GM12878 (cell line): ENCODE results near the gene ADPRHL1. TPM values are rescaled to one million over a fixed set of nuclear protein-coding genes. Genes with fewer than 3 reads are reported as not detected.
"Not testable (repeated sequence)": the region's sequence is repeated elsewhere in the genome, so short reads cannot be mapped to it uniquely, and the experiment has no call there.

Source experiments
- ATAC-seq: fragments of 200-7000 bp; cut with Tn5 transposase; 3 replicates; pipeline ENCODE4 v1.9.1; 2020; ENCODE audit warnings: mild to moderate bottlenecking, moderate library complexity
- BruUV-seq: library from RNA; stranded (reverse); fragments of 400-500 nt; replicated peaks from 2 replicates; lab custom pipeline; 2021; lab: Mats Ljungman, UMichigan
- CTCF ChIA-PET: fragments of 300-600 bp; sonication (Branson Sonifier 250); formaldehyde crosslinking; extraction: SDS; loops from one replicate; lab custom pipeline; 2021; ENCODE audit warnings: inconsistent platforms; lab: Yijun Ruan, JAX
- POLR2A ChIA-PET: fragments of 350-600 bp; formaldehyde crosslinking; extraction: SDS; loops from one replicate; lab custom pipeline; 2021; ENCODE audit warnings: inconsistent platforms; lab: Charles Lee
- RAD21 ChIA-PET: fragments of 300-600 bp; sonication (Branson Sonifier 250); formaldehyde crosslinking; loops from one replicate; lab custom pipeline; 2023; ENCODE audit warnings: antibody characterized with exemption; ENCODE audit not compliant: unreplicated experiment; lab: Charles Lee
- SMC1A ChIA-PET: fragments of 300-600 bp; sonication (Branson Sonifier 250); formaldehyde crosslinking; loops from one replicate; lab custom pipeline; 2023; ENCODE audit not compliant: unreplicated experiment, uncharacterized antibody; lab: Charles Lee
- DNase-seq: peaks from one replicate; pipeline ENCODE4 v3.0.0-alpha.2; 2011; ENCODE audit warnings: low read depth, low spot score
- FAIRE-seq: peaks from 3 replicates; lab custom pipeline; 2011; peaks lifted over from hg19 to GRCh38; lab: Jason Lieb, UNC
- H2AFZ ChIP-seq: 2 replicates; pipeline ENCODE4 v1.6.0; 2011; ENCODE audit warnings: low read depth, low read length, control low read depth; ENCODE audit not compliant: control insufficient read depth
- H3K27ac ChIP-seq: 2 replicates; pipeline ENCODE4 v1.5.1; 2011; ENCODE audit warnings: control low read depth; ENCODE audit not compliant: control insufficient read depth, insufficient read depth
- H3K27me3 ChIP-seq, 2 experiments: replicated peaks in 1 of 2; 2 replicates each; pipeline versions ENCODE4 v1.6.0 to v1.6.1; 2011; ENCODE audit warnings: low read length in 1 of 2; ENCODE audit not compliant: control insufficient read depth in 2 of 2, insufficient read depth in 2 of 2
- H3K36me3 ChIP-seq, 2 experiments: 2 replicates each; pipeline ENCODE4 v1.5.1; 2011; ENCODE audit warnings: low read length in 1 of 2; ENCODE audit not compliant: control insufficient read depth in 2 of 2, insufficient read depth in 2 of 2
- H3K4me1 ChIP-seq: 2 replicates; pipeline ENCODE4 v1.6.1; 2011; ENCODE audit warnings: mild to moderate bottlenecking, low read length, moderate library complexity, mixed read lengths; ENCODE audit not compliant: control insufficient read depth, insufficient read depth
- H3K4me2 ChIP-seq: 2 replicates; pipeline ENCODE4 v1.6.0; 2011; ENCODE audit warnings: control low read depth; ENCODE audit not compliant: control insufficient read depth, insufficient read depth
- H3K4me3 ChIP-seq: fragments of 200-600 bp; sonication (generic); 2 replicates; pipeline ENCODE4 v1.5.1; 2016
- H3K79me2 ChIP-seq: 2 replicates; pipeline ENCODE4 v1.6.0; 2011; ENCODE audit warnings: low read length; ENCODE audit not compliant: control insufficient read depth, insufficient read depth
- H3K9ac ChIP-seq: 2 replicates; pipeline ENCODE4 v1.8.0; 2011; ENCODE audit warnings: low read length, control low read depth, mixed read lengths; ENCODE audit not compliant: control insufficient read depth, insufficient read depth
- H3K9me3 ChIP-seq: replicated peaks from 3 replicates; pipeline ENCODE4 v1.5.1; 2011; ENCODE audit warnings: mild to moderate bottlenecking, low read length; ENCODE audit not compliant: control insufficient read depth, insufficient read depth
- H4K20me1 ChIP-seq: 2 replicates; pipeline ENCODE4 v1.6.0; 2011; ENCODE audit not compliant: control insufficient read depth, insufficient read depth
- CEBPB ChIP-seq, 2 experiments: fragments of 150-350 bp in 1 of 2; IDR thresholded peaks; 2 replicates each; pipeline ENCODE4 v1.6.1; 2012 to 2014; ENCODE audit warnings: low read depth in 2 of 2, low read length in 2 of 2, borderline replicate concordance in 1 of 2, inconsistent platforms in 1 of 2
- KDM1A ChIP-seq: fragments of 200-600 bp; sonication (generic); IDR thresholded peaks from 2 replicates; pipeline ENCODE4 v1.6.1; 2016; ENCODE audit warnings: borderline replicate concordance
- NFIC ChIP-seq: IDR thresholded peaks from 2 replicates; pipeline ENCODE4 v1.6.1; 2012; ENCODE audit warnings: low read depth, mild to moderate bottlenecking, inconsistent platforms, low read length, moderate library complexity
- PML ChIP-seq: IDR thresholded peaks from 2 replicates; pipeline ENCODE4 v1.6.1; 2012; ENCODE audit warnings: low read length, inconsistent platforms
- RUNX3 ChIP-seq: IDR thresholded peaks from 2 replicates; pipeline ENCODE4 v1.6.1; 2012; ENCODE audit warnings: low read length, inconsistent platforms
- SPI1 ChIP-seq: IDR thresholded peaks from 2 replicates; pipeline ENCODE4 v1.6.1; 2011; ENCODE audit warnings: low read depth, mild to moderate bottlenecking, low read length, moderate library complexity, borderline replicate concordance; ENCODE audit not compliant: insufficient read depth
- YBX1 ChIP-seq: fragments of 450-650 bp; IDR thresholded peaks from 2 replicates; pipeline ENCODE4 v1.6.1; 2016; ENCODE audit warnings: antibody characterized with exemption
- ZNF24 ChIP-seq: fragments of 450-650 bp; IDR thresholded peaks from 2 replicates; pipeline ENCODE4 v1.6.1; 2017; ENCODE audit warnings: antibody characterized with exemption, mild to moderate bottlenecking
- WGBS: methylation state at CpG from one replicate; pipeline ENCODE4 v1.1.6; 2016; ENCODE audit warnings: low lambda C conversion rate; ENCODE audit not compliant: insufficient replicate concordance, insufficient coverage; ENCODE audit errors: missing lambda C conversion rate; 5-methylcytosine and 5-hydroxymethylcytosine counted together
- in situ Hi-C: fragments of 300-500 bp; cut with MboI; formaldehyde crosslinking; loops from 9 replicates; pipeline ENCODE4 v1.14.3; 2018; ENCODE audit warnings: mixed read lengths
- intact Hi-C: fragments of 100-400 bp; cut with micrococcal nuclease; formaldehyde crosslinking; loops from one replicate; pipeline ENCODE4 v1.14.2; 2022; ENCODE audit not compliant: unreplicated experiment
- polyA plus RNA-seq, 11 experiments: library from polyadenylated mRNA; depleted of rRNA in 4 of 11; unstranded in 6 of 11; stranded (reverse) in 5 of 11; fragments of >200 nt; fragmentation: Nextera tagmentation in 4 of 11; fragmentation: Illumina TruSeq in 1 of 11; extraction: Ambion mirVana in 4 of 11; extraction: Trizol in 1 of 11; gene quantifications; 1 replicate in 1 of 11; 2 replicates in 10 of 11; pipeline versions ENCODE4 v1.2.1 to v1.2.3, GENCODE V29; 2011 to 2016; ENCODE audit warnings: inconsistent platforms in 2 of 11, missing spikeins in 2 of 11, low read depth in 1 of 11
- total RNA-seq, 4 experiments: library from RNA; depleted of rRNA in 3 of 4; stranded (reverse); fragments of >200 nt in 3 of 4; fragmentation: Illumina TruSeq in 1 of 4; extraction: Trizol in 1 of 4; gene quantifications; 2 replicates each; pipeline versions ENCODE4 v1.2.1 to v1.2.3, GENCODE V29; 2013 to 2021
- TF ChIP-seq, protein P1 (sequence below): fragments of 150-350 bp; IDR thresholded peaks from 2 replicates; pipeline ENCODE4 v1.6.1; 2014; ENCODE audit warnings: mild to moderate bottlenecking, low read depth, low read length
- TF ChIP-seq, protein P2 (sequence below): IDR thresholded peaks from 2 replicates; pipeline ENCODE4 v1.6.1; 2011; ENCODE audit warnings: low read depth, low read length, improper control_type of control experiment, borderline replicate concordance

Gene ADPRHL1
- total and polyA plus RNA-seq, 10 of the 15 experiments (the other 5 are each of a cell fraction or from before 2014, with no cell fraction given) = 0.05 to 1.9 (median 1.0) TPM

GRCh38 chr13:113369189-113369588 is 84.1 kb downstream of the ADPRHL1 start (continued):
- TF ChIP-seq, protein P1, sequence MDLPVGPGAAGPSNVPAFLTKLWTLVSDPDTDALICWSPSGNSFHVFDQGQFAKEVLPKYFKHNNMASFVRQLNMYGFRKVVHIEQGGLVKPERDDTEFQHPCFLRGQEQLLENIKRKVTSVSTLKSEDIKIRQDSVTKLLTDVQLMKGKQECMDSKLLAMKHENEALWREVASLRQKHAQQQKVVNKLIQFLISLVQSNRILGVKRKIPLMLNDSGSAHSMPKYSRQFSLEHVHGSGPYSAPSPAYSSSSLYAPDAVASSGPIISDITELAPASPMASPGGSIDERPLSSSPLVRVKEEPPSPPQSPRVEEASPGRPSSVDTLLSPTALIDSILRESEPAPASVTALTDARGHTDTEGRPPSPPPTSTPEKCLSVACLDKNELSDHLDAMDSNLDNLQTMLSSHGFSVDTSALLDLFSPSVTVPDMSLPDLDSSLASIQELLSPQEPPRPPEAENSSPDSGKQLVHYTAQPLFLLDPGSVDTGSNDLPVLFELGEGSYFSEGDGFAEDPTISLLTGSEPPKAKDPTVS = no peak
- TF ChIP-seq RUNX3 = no peak

- CTCF ChIA-PET, FAIRE-seq, intact Hi-C loops, POLR2A ChIA-PET, H3K27ac ChIP-seq, H2AFZ ChIP-seq, BruUV-seq, H3K4me2 ChIP-seq, H3K4me1 ChIP-seq, H4K20me1 ChIP-seq, H3K9me3 ChIP-seq, H3K36me3 ChIP-seq, DNase-seq, H3K4me3 ChIP-seq, H3K27me3 ChIP-seq, ATAC-seq, in situ Hi-C loops, RAD21 ChIA-PET, H3K79me2 ChIP-seq, H3K9ac ChIP-seq: not testable (repeated sequence)
- WGBS = 50% methylated on average over 6 of the region's 6 CpGs
- SMC1A ChIA-PET = interaction anchor here (0.9 kb wide), 1 partner anchor 20 kb away, joined by 3 read pairs; no protein-coding TSS in a partner anchor
Measured at GRCh38 chr13:113368353-113368752, 84.9 kb downstream of the ADPRHL1 start.

GRCh38 chr13:113367771-113368170 is 85.5 kb downstream of the ADPRHL1 start:
- intact Hi-C loops = no loop called here
- TF ChIP-seq NFIC (no peak), CEBPB (IDR thresholded peaks at IDR 0.05; ENCODE audit: borderline replicate concordance in 1 of 2, low read depth in 2 of 2, low read length in 2 of 2) (no peak), KDM1A (no peak), YBX1 (no peak), SPI1 (no peak), ZNF24 (no peak), PML (no peak)
- TF ChIP-seq, protein P2, sequence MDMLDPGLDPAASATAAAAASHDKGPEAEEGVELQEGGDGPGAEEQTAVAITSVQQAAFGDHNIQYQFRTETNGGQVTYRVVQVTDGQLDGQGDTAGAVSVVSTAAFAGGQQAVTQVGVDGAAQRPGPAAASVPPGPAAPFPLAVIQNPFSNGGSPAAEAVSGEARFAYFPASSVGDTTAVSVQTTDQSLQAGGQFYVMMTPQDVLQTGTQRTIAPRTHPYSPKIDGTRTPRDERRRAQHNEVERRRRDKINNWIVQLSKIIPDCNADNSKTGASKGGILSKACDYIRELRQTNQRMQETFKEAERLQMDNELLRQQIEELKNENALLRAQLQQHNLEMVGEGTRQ = no peak

More at GRCh38 chr13:113367771-113368170, 85.5 kb downstream of the ADPRHL1 start:
- Histone ChIP-seq H3K36me3 (no peaks in the 10 kb centered on the region), H3K27me3 (peaks cover 0 to 4% of the 10 kb centered on the region in 2 experiments; a peak in 2 of 4 replicates), H3K79me2 (no peaks in the 10 kb centered on the region), H3K4me1 (no peaks in the 10 kb centered on the region), H3K27ac (no peak overlapping the region), H3K4me2 (no peak overlapping the region), H2AFZ (no peak overlapping the region), H3K9me3 (no peaks in the 10 kb centered on the region), H4K20me1 (no peaks in the 10 kb centered on the region), H3K4me3 (no peak overlapping the region), H3K9ac (no peak overlapping the region)
- in situ Hi-C loops = no loop called here
- ChIA-PET RAD21 (no interaction called here), CTCF (no interaction called here), SMC1A (interaction anchor here (0.9 kb wide), 1 partner anchor 21 kb away, joined by 3 read pairs; no protein-coding TSS in a partner anchor), POLR2A (no interaction called here)
- DNase-seq (no peak), FAIRE-seq (no peak), ATAC-seq (no peak)
- no TSS peak for BruUV-seq
- 24% methylated on average over 6 of the region's 6 CpGs for WGBS
